NB4 (cell line): ENCODE data around the gene SLC12A6.

Source experiments
- MYC ChIP-seq: IDR thresholded peaks from 2 replicates; pipeline ENCODE4 v1.6.1; 2011; ENCODE audit warnings: low read depth, low read length
- POLR2A ChIP-seq: IDR thresholded peaks from 2 replicates; pipeline ENCODE4 v1.6.1; 2011; ENCODE audit warnings: mild to moderate bottlenecking; ENCODE audit not compliant: insufficient read length; ENCODE audit errors: extremely low read depth
- TF ChIP-seq, protein P1 (sequence below): IDR thresholded peaks from one replicate; pipeline ENCODE4 v1.5.1; 2012; ENCODE audit warnings: low read depth, low read length
- TF ChIP-seq, protein P2 (sequence below): IDR thresholded peaks from 2 replicates; pipeline ENCODE4 v1.6.1; 2011; ENCODE audit warnings: low read depth, low read length

DNA sequence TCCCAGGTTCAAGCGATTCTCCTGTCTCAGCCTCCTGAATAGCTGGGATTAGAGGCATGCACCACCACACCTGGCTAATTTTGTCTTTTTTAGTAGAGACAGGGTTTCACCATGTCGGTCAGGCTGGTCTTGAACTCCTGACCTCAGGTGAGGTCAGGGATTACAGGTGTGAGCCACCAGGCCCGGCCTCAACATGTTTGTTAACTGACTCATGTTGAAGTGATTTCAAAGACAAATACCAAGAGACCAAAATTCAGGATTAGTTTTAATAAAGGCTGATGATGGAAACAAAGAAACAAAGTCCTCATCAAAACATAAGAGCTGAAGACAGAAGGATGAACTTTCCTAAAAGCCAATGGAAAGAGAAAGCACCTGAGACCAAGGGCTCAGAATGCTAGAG, 36.5 kb downstream of the SLC12A6 start:
- TF ChIP-seq, protein P1, sequence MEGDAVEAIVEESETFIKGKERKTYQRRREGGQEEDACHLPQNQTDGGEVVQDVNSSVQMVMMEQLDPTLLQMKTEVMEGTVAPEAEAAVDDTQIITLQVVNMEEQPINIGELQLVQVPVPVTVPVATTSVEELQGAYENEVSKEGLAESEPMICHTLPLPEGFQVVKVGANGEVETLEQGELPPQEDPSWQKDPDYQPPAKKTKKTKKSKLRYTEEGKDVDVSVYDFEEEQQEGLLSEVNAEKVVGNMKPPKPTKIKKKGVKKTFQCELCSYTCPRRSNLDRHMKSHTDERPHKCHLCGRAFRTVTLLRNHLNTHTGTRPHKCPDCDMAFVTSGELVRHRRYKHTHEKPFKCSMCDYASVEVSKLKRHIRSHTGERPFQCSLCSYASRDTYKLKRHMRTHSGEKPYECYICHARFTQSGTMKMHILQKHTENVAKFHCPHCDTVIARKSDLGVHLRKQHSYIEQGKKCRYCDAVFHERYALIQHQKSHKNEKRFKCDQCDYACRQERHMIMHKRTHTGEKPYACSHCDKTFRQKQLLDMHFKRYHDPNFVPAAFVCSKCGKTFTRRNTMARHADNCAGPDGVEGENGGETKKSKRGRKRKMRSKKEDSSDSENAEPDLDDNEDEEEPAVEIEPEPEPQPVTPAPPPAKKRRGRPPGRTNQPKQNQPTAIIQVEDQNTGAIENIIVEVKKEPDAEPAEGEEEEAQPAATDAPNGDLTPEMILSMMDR: no peak
- no peak for TF ChIP-seq POLR2A
- TF ChIP-seq, protein P2, sequence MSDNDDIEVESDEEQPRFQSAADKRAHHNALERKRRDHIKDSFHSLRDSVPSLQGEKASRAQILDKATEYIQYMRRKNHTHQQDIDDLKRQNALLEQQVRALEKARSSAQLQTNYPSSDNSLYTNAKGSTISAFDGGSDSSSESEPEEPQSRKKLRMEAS: no peak
- no peak for TF ChIP-seq MYC
